Endothelial cell of umbilical vein (primary cell): Measurements from ENCODE around the gene GAL3ST1. TPM values are rescaled to one million over a fixed set of nuclear protein-coding genes. Genes with fewer than 3 reads are reported as not detected.

ENCODE experiments used
- BruUV-seq: library from RNA; stranded (reverse); fragments of 400-500 nt; replicated peaks from 2 replicates; lab custom pipeline; 2021; lab: Mats Ljungman, UMichigan
- CTCF ChIA-PET: fragments of 300-600, 350-600 bp; sonication (Branson Sonifier 250); formaldehyde crosslinking; loops from one replicate; lab custom pipeline; 2021; ENCODE audit warnings: antibody characterized with exemption, inconsistent platforms; lab: Charles Lee
- POLR2A ChIA-PET: fragments of 300-600, 350-600 bp; sonication (Branson Sonifier 250); formaldehyde crosslinking; loops from one replicate; lab custom pipeline; 2021; ENCODE audit warnings: antibody characterized with exemption, inconsistent platforms; lab: Charles Lee
- DNase-seq: peaks from one replicate; pipeline ENCODE4 v3.0.0-alpha.2; 2011; ENCODE audit warnings: low read depth, low spot score
- FAIRE-seq: peaks from 2 replicates; lab custom pipeline; 2011; peaks lifted over from hg19 to GRCh38; lab: Jason Lieb, UNC
- H2AFZ ChIP-seq: 2 replicates; pipeline ENCODE4 v1.6.0; 2012; ENCODE audit warnings: low read depth, low read length, control low read depth, inconsistent platforms
- H3K27ac ChIP-seq: 2 replicates; pipeline ENCODE4 v1.5.1; 2011; ENCODE audit warnings: low read depth, mild to moderate bottlenecking, control low read depth, low read length, moderate library complexity; ENCODE audit not compliant: insufficient read depth
- H3K27me3 ChIP-seq, 2 experiments: 2 replicates each; pipeline versions ENCODE4 v1.6.0 to v1.6.1; 2011; ENCODE audit warnings: low read length in 2 of 2, mixed read lengths in 1 of 2; ENCODE audit not compliant: control insufficient read depth in 2 of 2, insufficient read depth in 2 of 2
- H3K36me3 ChIP-seq, 2 experiments: 2 replicates in 1 of 2; 3 replicates in 1 of 2; pipeline ENCODE4 v1.5.1; 2011; ENCODE audit warnings: low read length in 2 of 2, mild to moderate bottlenecking in 1 of 2, moderate library complexity in 1 of 2; ENCODE audit not compliant: control insufficient read depth in 2 of 2, insufficient read depth in 2 of 2; ENCODE audit errors: extremely low read depth in 1 of 2
- H3K4me1 ChIP-seq: 3 replicates; pipeline ENCODE4 v1.5.1; 2011; ENCODE audit warnings: mild to moderate bottlenecking, low read length; ENCODE audit not compliant: control insufficient read depth, insufficient read depth; ENCODE audit errors: extremely low read depth
- H3K4me2 ChIP-seq: 2 replicates; pipeline ENCODE4 v1.6.1; 2011; ENCODE audit warnings: low read length, control low read depth, mixed read lengths; ENCODE audit not compliant: insufficient read depth
- H3K4me3 ChIP-seq, 3 experiments: fragments of 200-600 bp in 1 of 3; sonication (generic), shearing (Covaris generic) in 1 of 3; replicated peaks in 1 of 3; 2 replicates each; pipeline ENCODE4 v1.5.1; 2011 to 2016; ENCODE audit warnings: control low read depth in 3 of 3, low read length in 3 of 3, mild to moderate bottlenecking in 2 of 3, inconsistent platforms in 1 of 3, low read depth in 1 of 3, moderate library complexity in 1 of 3; ENCODE audit not compliant: insufficient read depth in 1 of 3
- H3K79me2 ChIP-seq: 2 replicates; pipeline ENCODE4 v1.6.0; 2012; ENCODE audit warnings: low read length, inconsistent platforms; ENCODE audit not compliant: control insufficient read depth, insufficient read depth
- H3K9ac ChIP-seq: replicated peaks from 2 replicates; pipeline ENCODE3; 2011; ENCODE audit warnings: low read length, control low read depth; ENCODE audit not compliant: insufficient read depth; ENCODE audit errors: extremely low read depth
- H3K9me1 ChIP-seq: replicated peaks from 3 replicates; pipeline ENCODE4 v1.6.0; 2011; ENCODE audit warnings: mild to moderate bottlenecking, low read length; ENCODE audit not compliant: control insufficient read depth, insufficient read depth; ENCODE audit errors: extremely low read depth
- H3K9me3 ChIP-seq: replicated peaks from 2 replicates; pipeline ENCODE4 v1.5.1; 2012; ENCODE audit warnings: low read length, inconsistent platforms; ENCODE audit not compliant: control insufficient read depth, insufficient read depth
- H4K20me1 ChIP-seq: replicated peaks from 2 replicates; pipeline ENCODE3; 2011; ENCODE audit warnings: mild to moderate bottlenecking, low read length; ENCODE audit not compliant: control insufficient read depth, insufficient read depth; ENCODE audit errors: extremely low read depth
- EZH2 ChIP-seq: IDR thresholded peaks from 2 replicates; pipeline ENCODE4 v1.6.1; 2012; ENCODE audit warnings: borderline replicate concordance, low read depth, mild to moderate bottlenecking, moderate library complexity, low read length, inconsistent platforms; ENCODE audit not compliant: severe bottlenecking
- FOS ChIP-seq: IDR thresholded peaks from 2 replicates; pipeline ENCODE4 v1.6.1; 2011; ENCODE audit warnings: mild to moderate bottlenecking, low read length, moderate library complexity, borderline replicate concordance; ENCODE audit not compliant: insufficient read depth
- GATA2 ChIP-seq: IDR thresholded peaks from 2 replicates; pipeline ENCODE4 v1.7.0; 2011; ENCODE audit warnings: low read depth, mild to moderate bottlenecking, moderate library complexity, mixed read lengths, low read length; ENCODE audit not compliant: insufficient read length, insufficient read depth
- JUN ChIP-seq: IDR thresholded peaks from 2 replicates; pipeline ENCODE4 v1.6.1; 2011; ENCODE audit warnings: borderline replicate concordance, low read depth; ENCODE audit not compliant: insufficient read length, insufficient read depth
- MYC ChIP-seq: IDR thresholded peaks from one replicate; pipeline ENCODE4 v1.6.1; 2011; ENCODE audit warnings: mild to moderate bottlenecking, low read depth, low read length
- POLR2A ChIP-seq: IDR thresholded peaks from 2 replicates; pipeline ENCODE4 v1.6.1; 2012; ENCODE audit warnings: low read depth, mild to moderate bottlenecking, control low read depth, low read length
- POLR2AphosphoS5 ChIP-seq: IDR thresholded peaks from 2 replicates; pipeline ENCODE4 v1.6.1; 2012; ENCODE audit warnings: low read depth, mild to moderate bottlenecking, control low read depth, low read length, moderate library complexity; ENCODE audit not compliant: insufficient read depth
- dilution Hi-C: fragments of 300-500 bp; cut with MboI; formaldehyde crosslinking; loops from one replicate; pipeline ENCODE4 v1.15.0; 2019; ENCODE audit warnings: low sequenced_read_pairs; ENCODE audit not compliant: extremely low pct_ligation_motif_present
- intact Hi-C: fragments of 100-400 bp; cut with micrococcal nuclease; formaldehyde crosslinking; loops from one replicate; pipeline ENCODE4 v1.10.0; 2022
- polyA plus RNA-seq, 4 experiments: library from polyadenylated mRNA; depleted of rRNA in 3 of 4; stranded (reverse) in 3 of 4; unstranded in 1 of 4; fragments of >200 nt; gene quantifications; 2 replicates each; pipeline versions ENCODE4 v1.2.1 to v1.2.3, GENCODE V29; 2011 to 2012; ENCODE audit warnings: missing spikeins in 1 of 4
- total RNA-seq: library from RNA; stranded (reverse); gene quantifications from 2 replicates; pipeline ENCODE4 v1.2.3, GENCODE V29; 2021
- TF ChIP-seq, protein P1 (sequence below), 2 donors: IDR thresholded peaks; 1 replicate in 1 of 2; 2 replicates in 1 of 2; pipeline ENCODE4 v1.5.1; 2011; ENCODE audit warnings: low read length in 2 of 2, mild to moderate bottlenecking in 2 of 2, moderate library complexity in 2 of 2, control low read depth in 1 of 2, inconsistent platforms in 1 of 2, low read depth in 1 of 2; ENCODE audit not compliant: insufficient read depth in 1 of 2; ENCODE audit errors: extremely low read depth in 1 of 2
- TF ChIP-seq, protein P2 (sequence below): IDR thresholded peaks from 2 replicates; pipeline ENCODE4 v1.6.1; 2011; ENCODE audit not compliant: insufficient read depth, insufficient read length

The GAL3ST1 gene
- total and polyA plus RNA-seq, 2 donors (not counting 3 experiments of a cell fraction or from before 2014, with no cell fraction given), result not detected

DNA sequence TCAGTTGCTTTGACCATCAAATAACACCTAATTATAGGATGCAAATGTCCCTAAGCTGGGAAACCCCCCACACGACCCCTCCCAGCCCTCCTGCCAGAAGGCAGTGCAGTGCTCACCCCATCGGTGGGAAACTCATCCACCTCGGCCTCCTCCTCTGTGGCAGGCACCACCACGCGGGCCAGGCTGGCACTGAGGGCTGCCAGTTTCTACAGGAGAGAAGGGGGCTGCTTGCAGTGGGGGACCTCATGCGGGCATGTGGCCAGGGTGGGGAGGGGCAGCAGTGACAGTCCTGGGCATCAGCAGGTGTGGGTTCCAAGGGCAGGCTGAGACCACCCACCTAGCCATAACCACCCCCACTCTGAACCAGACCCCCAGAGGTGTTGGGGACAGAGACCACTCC, 6.4 kb upstream of the GAL3ST1 start:
- ChIA-PET POLR2A (no interaction called here), CTCF (no interaction called here)
- H3K36me3 ChIP-seq, result peaks cover 15 to 57% of the 10 kb centered on the region in 2 experiments
- BruUV-seq, result no TSS peak
- no peak overlapping the region for H3K4me3 ChIP-seq
- intact Hi-C loops (no loop called here), dilution Hi-C loops (no loop called here)
- H4K20me1 ChIP-seq, result no peaks in the 10 kb centered on the region
- TF ChIP-seq GATA2 (no peak), EZH2 (no peak), POLR2AphosphoS5 (no peak), FOS (no peak), JUN (no peak), POLR2A (no peak), MYC (no peak)
- TF ChIP-seq, protein P1, sequence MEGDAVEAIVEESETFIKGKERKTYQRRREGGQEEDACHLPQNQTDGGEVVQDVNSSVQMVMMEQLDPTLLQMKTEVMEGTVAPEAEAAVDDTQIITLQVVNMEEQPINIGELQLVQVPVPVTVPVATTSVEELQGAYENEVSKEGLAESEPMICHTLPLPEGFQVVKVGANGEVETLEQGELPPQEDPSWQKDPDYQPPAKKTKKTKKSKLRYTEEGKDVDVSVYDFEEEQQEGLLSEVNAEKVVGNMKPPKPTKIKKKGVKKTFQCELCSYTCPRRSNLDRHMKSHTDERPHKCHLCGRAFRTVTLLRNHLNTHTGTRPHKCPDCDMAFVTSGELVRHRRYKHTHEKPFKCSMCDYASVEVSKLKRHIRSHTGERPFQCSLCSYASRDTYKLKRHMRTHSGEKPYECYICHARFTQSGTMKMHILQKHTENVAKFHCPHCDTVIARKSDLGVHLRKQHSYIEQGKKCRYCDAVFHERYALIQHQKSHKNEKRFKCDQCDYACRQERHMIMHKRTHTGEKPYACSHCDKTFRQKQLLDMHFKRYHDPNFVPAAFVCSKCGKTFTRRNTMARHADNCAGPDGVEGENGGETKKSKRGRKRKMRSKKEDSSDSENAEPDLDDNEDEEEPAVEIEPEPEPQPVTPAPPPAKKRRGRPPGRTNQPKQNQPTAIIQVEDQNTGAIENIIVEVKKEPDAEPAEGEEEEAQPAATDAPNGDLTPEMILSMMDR (IDR thresholded peaks at IDR 0.05; ENCODE audit: extremely low read depth in 1 of 2, insufficient read depth in 1 of 2, low read depth in 1 of 2, low read length in 2 of 2), result no peak
- TF ChIP-seq, protein P2, sequence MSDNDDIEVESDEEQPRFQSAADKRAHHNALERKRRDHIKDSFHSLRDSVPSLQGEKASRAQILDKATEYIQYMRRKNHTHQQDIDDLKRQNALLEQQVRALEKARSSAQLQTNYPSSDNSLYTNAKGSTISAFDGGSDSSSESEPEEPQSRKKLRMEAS, result no peak
- no peaks in the 10 kb centered on the region for H3K9me3 ChIP-seq
- H3K9ac ChIP-seq, result no peak overlapping the region
- no peaks in the 10 kb centered on the region for H3K79me2 ChIP-seq
- H3K4me2 ChIP-seq, result no peak overlapping the region
- no peak for FAIRE-seq
- H2AFZ ChIP-seq, result no peak overlapping the region
- H3K4me1 ChIP-seq, result peaks cover 17% of the 10 kb centered on the region
- no peak overlapping the region for H3K27ac ChIP-seq
- no peaks in the 10 kb centered on the region for H3K9me1 ChIP-seq
- no peak for DNase-seq
- H3K27me3 ChIP-seq, result no peaks in the 10 kb centered on the region
